SW 1271 (cell line): ENCODE data around the gene CRLF3.
"Not testable (repeated sequence)": the region's sequence is repeated elsewhere in the genome, so short reads cannot be mapped to it uniquely, and the experiment has no call there.

ENCODE experiments used
- DNase-seq, 2 experiments: peaks; one replicate each; lab custom pipeline; 2025; lab: John Stamatoyannopoulos, UW

Gene CRLF3

GRCh38 chr17:30814236-30814635 lies 10.3 kb downstream of the CRLF3 start:
- not testable (repeated sequence) for DNase-seq

- DNase-seq = no peak
Measured at GRCh38 chr17:30812218-30813177, 12.0 kb downstream of the CRLF3 start.

DNA sequence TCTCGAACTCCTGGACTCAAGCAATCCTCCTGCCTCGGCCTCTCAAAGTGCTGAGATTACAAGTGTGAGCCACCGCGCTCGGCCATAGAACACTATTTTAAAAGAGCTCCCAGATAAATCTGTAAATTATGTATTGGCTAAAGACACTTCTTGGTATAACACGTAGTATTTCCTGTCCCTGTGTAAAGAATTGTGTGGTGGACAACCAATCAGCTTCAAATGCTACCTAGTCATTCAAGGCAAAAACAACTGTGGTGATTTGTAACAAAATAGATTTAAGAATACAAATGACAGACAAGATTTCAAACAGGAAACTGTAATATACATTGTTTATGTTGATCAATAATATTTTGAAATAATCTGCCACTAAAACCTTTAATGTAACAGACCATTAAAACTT lies 14.6 kb downstream of the CRLF3 start:
- DNase-seq = no peak

DNA sequence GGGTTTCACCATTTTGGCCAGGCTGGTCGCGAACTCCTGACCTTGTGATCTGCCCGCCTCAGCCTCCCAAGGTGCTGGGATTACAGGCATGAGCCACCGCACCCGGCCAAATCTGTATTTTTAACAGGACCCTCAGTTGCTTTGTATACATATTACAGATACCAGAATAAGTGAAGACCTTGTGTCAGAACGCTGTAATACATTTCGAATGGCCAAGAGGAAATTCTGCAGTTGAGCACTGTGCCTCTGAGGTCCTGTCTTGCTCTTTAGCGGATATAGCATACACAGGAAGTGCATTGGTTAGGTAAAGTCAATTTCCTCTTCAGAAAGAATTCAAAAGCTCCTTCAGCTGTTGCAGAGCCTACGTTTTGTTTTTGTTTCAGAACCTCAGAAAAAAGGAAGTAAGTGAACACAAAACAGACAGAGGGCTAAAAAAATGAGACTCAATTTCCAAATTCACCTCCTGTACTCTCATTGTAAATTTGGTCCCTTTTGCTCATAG lies 15.7 kb downstream of the CRLF3 start:
- DNase-seq = no peak

DNA sequence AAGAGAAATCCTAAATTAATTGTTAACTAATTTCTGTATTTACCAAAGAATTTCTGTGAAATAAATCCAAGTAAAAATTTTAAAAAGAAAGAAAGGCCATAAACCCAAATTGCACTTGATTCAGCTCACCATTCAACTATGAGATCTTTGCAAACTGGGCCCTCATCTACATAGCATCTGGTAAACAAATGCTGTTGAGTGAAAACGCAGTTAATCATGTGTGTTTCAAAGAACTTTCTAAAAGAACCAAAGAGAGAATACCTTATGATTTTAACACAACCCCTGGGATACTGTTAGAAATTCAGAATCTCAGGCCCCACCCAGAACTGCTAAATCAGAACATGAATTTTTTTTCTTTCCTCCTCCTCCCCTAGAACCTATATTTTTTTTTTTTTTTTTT lies 16.6 kb downstream of the CRLF3 start:
- no peak for DNase-seq

GRCh38 chr17:30805944-30806456 lies 18.5 kb downstream of the CRLF3 start:
- no peak for DNase-seq

DNA sequence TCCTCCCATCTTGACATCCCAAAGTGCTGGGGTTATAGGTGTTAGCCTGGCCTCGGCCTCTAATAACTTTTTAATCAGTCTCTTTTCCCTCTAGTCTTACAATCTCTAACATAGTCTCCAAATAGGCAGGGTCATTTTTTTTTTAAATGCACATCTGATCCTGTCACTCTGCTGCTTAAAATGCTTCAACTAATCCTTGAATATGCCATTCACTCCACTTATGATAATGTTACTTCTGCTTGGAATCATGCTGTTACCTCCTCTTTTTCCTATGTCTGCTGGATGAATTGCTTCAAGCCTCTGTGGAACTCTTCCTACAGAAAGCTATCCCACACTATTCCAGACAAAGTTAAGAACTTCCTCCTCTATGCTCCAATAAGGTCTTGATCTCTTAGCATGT lies 22.8 kb downstream of the CRLF3 start:
- DNase-seq = no peak

DNA sequence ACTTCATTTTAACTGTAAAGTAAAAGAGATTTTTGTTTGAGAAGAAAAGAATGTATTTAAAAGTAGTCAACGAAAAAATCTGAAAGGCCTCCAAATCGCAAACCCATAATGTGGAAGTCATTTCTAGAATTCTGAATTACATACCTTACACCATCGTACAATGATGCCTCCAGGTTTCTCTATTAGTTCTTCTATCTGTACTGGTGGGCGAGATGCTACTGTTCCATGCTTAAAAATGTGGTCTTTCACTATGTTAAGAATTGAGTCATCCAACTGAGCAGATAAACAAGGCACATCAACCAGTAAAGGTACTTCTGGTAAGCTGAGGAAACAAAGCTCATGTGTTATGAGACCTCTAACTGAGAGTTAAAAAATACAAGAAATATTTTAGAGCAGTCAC lies 28.5 kb downstream of the CRLF3 start:
- DNase-seq = no peak

GRCh38 chr17:30794372-30794771 lies 30.1 kb downstream of the CRLF3 start:
- no peak for DNase-seq

DNA sequence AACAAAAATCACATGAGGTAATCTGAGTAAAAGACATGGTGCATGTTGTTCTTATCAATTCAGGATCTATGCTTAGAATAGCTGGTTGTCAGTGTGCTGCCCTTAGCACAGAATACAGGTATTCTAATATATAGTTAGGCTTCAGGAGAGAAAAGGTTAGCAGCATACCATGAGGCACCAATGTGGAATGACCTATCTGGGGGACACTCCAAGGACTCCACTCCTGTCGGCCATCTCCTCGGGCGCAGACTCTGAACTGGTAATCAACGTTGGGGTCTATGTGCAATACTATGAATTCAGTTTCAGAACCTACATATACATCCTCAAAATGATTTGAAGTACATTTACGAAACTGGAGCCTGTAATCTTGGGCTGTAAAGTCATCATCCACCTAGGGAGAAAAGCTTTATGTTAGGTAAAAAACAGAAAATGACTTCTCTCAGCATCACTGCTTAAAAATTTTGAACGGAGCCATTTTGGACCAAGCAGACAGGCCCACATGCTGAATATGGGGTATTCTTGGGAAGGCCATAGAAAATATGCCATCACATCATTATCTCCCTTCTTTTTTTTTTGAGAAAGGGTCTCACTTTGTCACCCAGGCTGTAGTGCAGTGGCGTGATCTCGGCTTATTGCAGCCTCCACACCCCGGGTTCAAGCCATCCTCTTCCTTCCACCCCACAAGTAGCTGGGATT lies 31.1 kb downstream of the CRLF3 start:
- no peak for DNase-seq

DNA sequence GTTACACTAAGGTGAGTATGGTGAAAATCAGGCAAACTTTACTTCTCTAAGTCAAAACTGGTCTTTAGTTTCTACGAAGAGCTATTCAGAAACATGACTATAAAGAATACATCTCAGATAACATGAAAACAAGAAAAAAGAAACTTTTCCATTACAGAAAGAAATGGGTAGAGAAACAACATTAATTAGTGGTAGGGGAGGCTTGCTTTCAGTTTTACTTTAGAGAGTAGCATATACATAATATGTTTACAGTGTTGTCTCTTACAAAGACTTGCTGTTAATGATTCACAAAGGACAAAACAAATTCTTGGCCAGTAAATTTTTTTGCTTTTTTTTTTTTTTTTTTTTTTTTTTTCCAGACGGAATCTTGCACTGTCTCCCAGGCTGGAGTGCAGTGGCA lies 34.2 kb downstream of the CRLF3 start:
- no peak for DNase-seq

- DNase-seq = no peak
Measured at GRCh38 chr17:30788918-30789317, 35.6 kb downstream of the CRLF3 start.

DNA sequence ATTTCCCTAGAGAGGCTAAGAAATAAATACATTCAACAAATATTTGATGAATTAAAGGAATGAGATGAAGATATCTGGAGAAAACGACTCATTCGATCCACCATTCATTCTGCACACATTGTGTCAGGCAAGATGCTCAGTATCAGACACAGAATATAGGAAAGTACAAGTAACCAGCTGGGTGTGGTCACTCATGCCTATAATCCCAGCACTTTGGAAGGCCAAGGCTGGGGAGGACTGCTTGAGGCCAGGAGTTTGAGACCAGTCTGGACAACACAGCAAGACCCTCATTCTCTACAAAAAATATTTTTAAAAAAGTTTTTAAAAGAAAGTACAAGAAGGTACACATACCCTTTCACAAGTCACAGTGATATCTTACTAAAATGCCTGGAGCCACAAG lies 42.3 kb downstream of the CRLF3 start:
- no peak for DNase-seq

DNA sequence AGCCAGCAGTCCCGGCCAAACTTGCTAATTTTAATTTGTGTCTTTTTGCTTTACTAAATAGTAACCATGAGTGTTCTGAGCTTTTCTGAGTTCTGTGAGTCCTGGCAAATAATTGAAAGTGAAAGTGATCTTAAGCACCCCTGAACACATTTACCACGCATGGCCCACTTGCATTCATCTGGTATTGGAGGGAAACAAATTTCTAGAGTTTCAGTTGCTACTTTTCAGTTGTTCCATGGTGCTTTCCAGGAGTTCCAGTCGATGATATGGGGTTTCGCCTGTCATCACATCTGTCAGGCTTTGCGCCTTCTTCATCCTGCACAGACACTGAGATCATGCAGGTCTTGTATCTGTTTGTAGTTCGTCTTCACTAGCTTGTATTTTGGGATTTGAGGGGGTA lies 44.1 kb downstream of the CRLF3 start:
- no peak for DNase-seq

DNA sequence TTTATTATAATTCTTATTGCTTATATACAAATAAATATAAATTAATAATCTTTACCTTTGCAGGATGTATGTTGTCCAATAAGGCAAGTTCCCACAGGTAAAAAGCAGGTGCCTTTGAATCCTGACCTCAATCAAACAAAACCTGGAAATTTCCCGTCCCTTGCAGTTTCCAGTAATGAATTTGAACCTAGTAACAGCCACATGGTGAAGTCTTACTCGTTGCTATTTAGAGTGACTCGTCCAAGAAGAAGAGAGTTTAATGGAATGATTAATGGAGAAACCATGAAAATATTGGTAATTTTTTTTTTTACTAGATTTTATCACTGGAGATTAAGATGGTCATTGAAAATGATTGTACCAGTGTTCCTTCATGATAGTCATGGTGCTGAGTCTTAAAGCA lies 55.7 kb downstream of the CRLF3 start:
- not testable (repeated sequence) for DNase-seq

GRCh38 chr17:30767641-30768404 lies 56.7 kb downstream of the CRLF3 start:
- not testable (repeated sequence) for DNase-seq

GRCh38 chr17:30761060-30761459 lies 63.4 kb downstream of the CRLF3 start:
- no peak for DNase-seq

DNA sequence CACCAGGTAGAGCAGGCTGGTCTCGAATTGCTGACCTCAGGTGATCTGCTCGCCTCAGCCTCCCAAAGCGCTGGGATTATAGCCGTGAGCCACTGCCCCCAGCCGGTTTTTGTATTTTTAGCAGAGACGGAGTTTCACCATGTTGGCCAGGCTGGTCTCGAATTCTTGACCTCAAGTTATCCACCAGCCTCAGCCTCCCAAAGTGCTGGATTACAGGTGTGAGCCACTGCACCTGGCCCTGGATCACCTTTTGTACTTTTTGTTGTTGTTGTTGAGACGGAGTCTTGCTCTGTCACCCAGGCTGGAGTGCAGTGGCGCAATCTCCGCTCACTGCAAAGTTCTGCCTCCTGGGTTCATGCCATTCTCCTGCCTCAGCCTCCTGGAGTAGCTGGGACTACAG lies 71.2 kb downstream of the CRLF3 start:
- DNase-seq = not testable (repeated sequence)

- not testable (repeated sequence) for DNase-seq
Measured at GRCh38 chr17:30750982-30751381, 73.5 kb downstream of the CRLF3 start.

GRCh38 chr17:30747621-30748020 lies 76.9 kb downstream of the CRLF3 start:
- DNase-seq = not testable (repeated sequence)

DNA sequence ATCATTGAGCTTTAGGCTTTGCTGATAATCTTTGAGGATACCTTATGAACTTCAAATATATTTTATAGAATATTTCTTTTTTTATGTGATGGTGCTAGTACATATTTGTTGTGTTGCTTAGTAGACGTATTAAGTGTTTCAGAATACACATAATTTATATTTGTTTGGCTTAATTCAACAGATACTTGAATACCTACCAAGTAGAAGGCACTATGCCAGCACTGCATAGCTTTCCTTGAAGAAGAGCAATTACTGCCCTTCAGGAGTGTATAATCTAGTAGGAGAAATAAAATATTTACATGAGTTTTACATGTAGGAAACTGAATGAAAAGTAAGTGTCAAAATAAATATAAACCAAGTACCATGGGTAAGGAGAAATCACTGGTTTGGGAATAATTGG lies 81.8 kb downstream of the CRLF3 start:
- not testable (repeated sequence) for DNase-seq

- not testable (repeated sequence) for DNase-seq
Measured at GRCh38 chr17:30736371-30736770, 88.1 kb downstream of the CRLF3 start.
